Hepatocyte (in vitro differentiated cells): ENCODE data around the gene NRIP1. TPM values are rescaled to one million over a fixed set of nuclear protein-coding genes. Genes with fewer than 3 reads are reported as not detected.

ENCODE experiments used
- DNase-seq: peaks from one replicate; pipeline ENCODE4 v3.0.0-alpha.2; 2016; ENCODE audit warnings: low spot score
- H2AFZ ChIP-seq: fragments of 200-600 bp; sonication (generic); 2 replicates; pipeline ENCODE4 v1.6.0; 2016; ENCODE audit warnings: antibody characterized with exemption, mild to moderate bottlenecking
- H3K27ac ChIP-seq: fragments of 200-600 bp; sonication (generic); 2 replicates; pipeline ENCODE4 v1.5.1; 2016; ENCODE audit warnings: mild to moderate bottlenecking
- H3K27me3 ChIP-seq: fragments of 200-600 bp; sonication (generic); 2 replicates; pipeline ENCODE4 v1.6.1; 2016
- H3K36me3 ChIP-seq: fragments of 200-600 bp; sonication (generic); replicated peaks from 2 replicates; pipeline ENCODE4 v1.5.1; 2016; ENCODE audit warnings: low read depth; ENCODE audit not compliant: insufficient read depth
- H3K4me1 ChIP-seq: fragments of 200-600 bp; sonication (generic); 2 replicates; pipeline ENCODE4 v1.5.1; 2016; ENCODE audit warnings: mild to moderate bottlenecking, moderate library complexity; ENCODE audit not compliant: insufficient read depth
- H3K4me2 ChIP-seq: fragments of 200-600 bp; sonication (generic); 2 replicates; pipeline ENCODE4 v1.6.0; 2016
- H3K4me3 ChIP-seq: fragments of 200-600 bp; sonication (generic); 2 replicates; pipeline ENCODE4 v1.5.1; 2016; ENCODE audit warnings: mild to moderate bottlenecking
- H3K79me2 ChIP-seq: fragments of 200-600 bp; sonication (generic); 2 replicates; pipeline ENCODE4 v1.6.0; 2017; ENCODE audit warnings: mild to moderate bottlenecking
- H3K9me2 ChIP-seq: fragments of 200-600 bp; sonication (generic); replicated peaks from 2 replicates; pipeline ENCODE4 v1.6.0; 2017; ENCODE audit warnings: mild to moderate bottlenecking; ENCODE audit not compliant: insufficient read depth
- H3K9me3 ChIP-seq: fragments of 200-600 bp; sonication (generic); 2 replicates; pipeline ENCODE4 v1.5.1; 2016; ENCODE audit warnings: low read depth, mild to moderate bottlenecking
- H4K20me1 ChIP-seq: fragments of 200-600 bp; sonication (generic); 2 replicates; pipeline ENCODE4 v1.6.0; 2016; ENCODE audit warnings: mild to moderate bottlenecking; ENCODE audit not compliant: insufficient read depth, poor library complexity, severe bottlenecking
- CTCF ChIP-seq: fragments of 200-600 bp; sonication (generic); IDR thresholded peaks from 2 replicates; pipeline ENCODE4 v1.5.1; 2016; ENCODE audit warnings: antibody characterized with exemption, mild to moderate bottlenecking; ENCODE audit not compliant: poor library complexity
- EZH2 ChIP-seq: fragments of 200-600 bp; sonication (generic); IDR thresholded peaks from 2 replicates; pipeline ENCODE4 v1.6.1; 2016; ENCODE audit warnings: antibody characterized with exemption, mild to moderate bottlenecking, borderline replicate concordance
- EZH2phosphoT487 ChIP-seq: fragments of 200-600 bp; sonication (generic); IDR thresholded peaks from one replicate; pipeline ENCODE4 v1.6.1; 2018; ENCODE audit warnings: antibody characterized with exemption, mild to moderate bottlenecking, low read depth, moderate library complexity; ENCODE audit not compliant: unreplicated experiment, severe bottlenecking
- WGBS: methylation state at CpG from one replicate; pipeline ENCODE4 v1.1.6; 2016; ENCODE audit warnings: low lambda C conversion rate; ENCODE audit errors: missing lambda C conversion rate; 5-methylcytosine and 5-hydroxymethylcytosine counted together
- polyA plus RNA-seq: library from polyadenylated mRNA; unstranded; fragments of >200 nt; fragmentation: Nextera tagmentation; extraction: Ambion mirVana; gene quantifications from 2 replicates; pipeline ENCODE4 v1.2.1, GENCODE V29; 2016
- total RNA-seq: library from RNA; depleted of rRNA; stranded (reverse); fragments of >200 nt; gene quantifications from 2 replicates; pipeline ENCODE4 v1.2.3, GENCODE V29; 2014

Gene NRIP1
- total and polyA plus RNA-seq, 2 experiments from 2014 or later: 11.5 to 62.4 TPM

GRCh38 chr21:15003463-15004135 lies 61.2 kb downstream of the NRIP1 start:
- Histone ChIP-seq H4K20me1 (peaks cover 27% of the 10 kb centered on the region), H3K9me2 (no peaks in the 10 kb centered on the region), H3K9me3 (no peaks in the 10 kb centered on the region), H3K79me2 (peaks cover 98% of the 10 kb centered on the region), H3K27ac (no peak overlapping the region), H3K4me1 (peaks cover 13% of the 10 kb centered on the region), H3K36me3 (no peaks in the 10 kb centered on the region), H3K4me3 (no peak overlapping the region), H3K4me2 (no peak overlapping the region), H3K27me3 (no peaks in the 10 kb centered on the region), H2AFZ (no peak overlapping the region)
- 69% methylated on average over 6 of the region's 6 CpGs for WGBS
- DNase-seq: no peak
- TF ChIP-seq EZH2phosphoT487 (no peak), CTCF (no peak), EZH2 (no peak)

- Histone ChIP-seq H2AFZ (no peak overlapping the region), H3K27me3 (no peaks in the 10 kb centered on the region), H3K36me3 (no peaks in the 10 kb centered on the region), H3K4me2 (no peak overlapping the region), H3K27ac (no peak overlapping the region), H3K9me3 (no peaks in the 10 kb centered on the region), H3K4me3 (no peak overlapping the region), H4K20me1 (peaks cover 35% of the 10 kb centered on the region), H3K79me2 (peaks cover 98% of the 10 kb centered on the region), H3K4me1 (peaks cover 19% of the 10 kb centered on the region), H3K9me2 (no peaks in the 10 kb centered on the region)
- WGBS: 74% methylated on average over 15 of the region's 15 CpGs
- TF ChIP-seq EZH2phosphoT487: no peak
- no peak for TF ChIP-seq CTCF
- no peak for TF ChIP-seq EZH2
- no peak for DNase-seq
Observed at GRCh38 chr21:15001857-15002606, 62.8 kb downstream of the NRIP1 start.

GRCh38 chr21:15001113-15001512 lies 63.7 kb downstream of the NRIP1 start:
- TF ChIP-seq EZH2 (no peak), EZH2phosphoT487 (no peak), CTCF (no peak)
- H3K79me2 ChIP-seq: peaks cover 97% of the 10 kb centered on the region
- no peak overlapping the region for H3K4me3 ChIP-seq
- peak overlapping the region; percentile 9 for H3K4me2 ChIP-seq
- no peak overlapping the region for H3K27ac ChIP-seq
- no peaks in the 10 kb centered on the region for H3K9me3 ChIP-seq
- peaks cover 35% of the 10 kb centered on the region for H4K20me1 ChIP-seq
- DNase-seq: no peak
- no peaks in the 10 kb centered on the region for H3K36me3 ChIP-seq
- no peak overlapping the region for H2AFZ ChIP-seq
- H3K27me3 ChIP-seq: no peaks in the 10 kb centered on the region
- peaks cover 19% of the 10 kb centered on the region for H3K4me1 ChIP-seq
- no peaks in the 10 kb centered on the region for H3K9me2 ChIP-seq
- WGBS: 83% methylated on average over 2 of the region's 2 CpGs
